Measurements from ENCODE around the gene AIP.
A peak's percentile ranks its signal among the peaks of the same experiment; 100 is the strongest.
"Not testable (repeated sequence)": the region's sequence is repeated elsewhere in the genome, so short reads cannot be mapped to it uniquely, and the experiment has no call there.

AIP gene

GRCh38 chr11:67503119-67504004 lies 20.5 kb downstream of the AIP start:
- Mint-ChIP-seq H3K4me1 (peaks cover 56% of the 10 kb centered on the region), H3K9me3 (no peaks in the 10 kb centered on the region), H3K4me3 (peak overlapping the region; percentile 66), H3K36me3 (peaks cover 32% of the 10 kb centered on the region), H3K27me3 (no peaks in the 10 kb centered on the region), H3K27ac (peak overlapping the region; percentile 19)
- no peak for ATAC-seq

- H3K36me3 Mint-ChIP-seq, result peaks cover 23% of the 10 kb centered on the region
- H3K9me3 Mint-ChIP-seq, result no peaks in the 10 kb centered on the region
- no peaks in the 10 kb centered on the region for H3K27me3 Mint-ChIP-seq
- H3K4me3 Mint-ChIP-seq, result peak overlapping the region; percentile 88
- peaks cover 62% of the 10 kb centered on the region for H3K4me1 Mint-ChIP-seq
- ATAC-seq, result no peak
- H3K27ac Mint-ChIP-seq, result peak overlapping the region; percentile 96
Measured at GRCh38 chr11:67504005-67504949, 21.5 kb downstream of the AIP start.

DNA sequence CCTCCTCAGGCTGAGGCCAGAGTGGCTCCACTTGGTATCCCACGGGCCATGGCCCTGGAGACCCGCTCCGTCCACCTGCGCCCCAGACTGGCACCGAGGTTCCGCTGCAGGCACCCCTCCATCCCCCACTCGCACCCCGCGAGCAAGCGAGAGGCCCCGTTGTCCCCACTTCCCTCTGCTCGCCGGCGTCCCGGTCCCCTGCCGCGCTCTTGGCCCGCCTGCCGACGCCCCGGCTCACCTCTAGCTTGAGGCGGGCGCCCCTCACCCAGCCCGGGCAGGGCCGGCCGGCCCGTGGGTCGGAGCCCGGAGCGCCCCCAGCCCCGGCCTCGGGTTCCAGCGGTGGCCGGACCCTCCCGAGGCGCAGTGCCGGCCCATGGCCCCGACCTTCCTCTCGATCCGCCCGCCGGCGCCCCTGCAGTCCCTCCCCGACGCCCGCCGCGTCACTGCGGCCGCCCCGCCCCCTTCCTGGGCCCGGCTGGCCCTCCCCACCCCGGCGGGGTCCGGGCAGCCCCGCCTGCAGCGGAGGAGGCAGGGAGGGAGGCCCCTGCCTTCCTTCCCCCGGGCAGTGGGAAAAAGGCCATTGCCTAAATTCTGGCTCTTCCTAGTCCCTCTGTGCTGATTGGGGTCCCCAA lies 22.2 kb downstream of the AIP start, which contains the start of gene PITPNM1:
PITPNM1 (minus strand) TSS at position 414 of the 632 bp plus-strand sequence. CDS start 1,183 bp downstream, outside the sequence.
- H3K27me3 Mint-ChIP-seq, result no peaks in the 10 kb centered on the region
- H3K36me3 Mint-ChIP-seq, result peaks cover 18% of the 10 kb centered on the region
- H3K4me3 Mint-ChIP-seq, result peak within 1 kb of the TSS; percentile 88
- peak; percentile 53 for ATAC-seq
- H3K4me1 Mint-ChIP-seq, result peaks cover 65% of the 10 kb centered on the region
- no peaks in the 10 kb centered on the region for H3K9me3 Mint-ChIP-seq
- H3K27ac Mint-ChIP-seq, result peak within 1 kb of the TSS; percentile 96

- Mint-ChIP-seq H3K36me3 (peaks cover 11% of the 10 kb centered on the region), H3K4me1 (peaks cover 58% of the 10 kb centered on the region), H3K27ac (peak overlapping the region; percentile 96), H3K27me3 (no peaks in the 10 kb centered on the region), H3K9me3 (no peaks in the 10 kb centered on the region), H3K4me3 (peak overlapping the region; percentile 88)
- ATAC-seq, result peak; percentile 65
Measured at GRCh38 chr11:67505605-67506396, 23.0 kb downstream of the AIP start.

DNA sequence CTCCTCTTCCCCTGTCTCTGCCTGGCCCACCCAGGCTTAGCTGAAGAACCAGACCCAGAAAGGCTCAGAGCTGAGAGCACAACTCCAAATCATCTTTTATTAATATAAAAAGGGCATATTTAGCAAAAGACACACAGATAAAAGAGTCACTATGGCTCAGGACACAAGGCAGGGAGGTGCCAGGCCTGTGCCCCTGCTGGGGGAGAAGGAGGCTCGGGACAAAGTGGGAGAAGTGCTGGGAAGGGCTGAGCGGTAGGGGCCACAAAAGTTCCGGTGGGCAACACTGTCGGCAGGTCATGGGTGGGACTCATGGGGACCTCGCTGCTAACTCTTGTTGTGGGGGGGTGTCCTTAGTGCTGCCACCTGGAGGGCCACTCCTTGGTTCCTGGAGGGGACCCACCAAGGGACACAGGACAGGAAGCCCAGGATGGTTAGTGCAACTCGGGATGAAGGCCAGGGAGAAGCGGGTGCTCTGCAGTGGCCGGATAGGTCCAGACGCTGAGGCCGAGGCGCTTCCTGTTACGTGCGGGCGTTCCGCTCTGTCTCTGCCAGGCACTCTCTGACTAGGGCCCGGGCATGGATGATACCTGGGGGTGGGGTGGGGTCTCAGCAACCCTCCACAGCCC lies 23.7 kb downstream of the AIP start:
- Mint-ChIP-seq H3K36me3 (peaks cover 4% of the 10 kb centered on the region), H3K9me3 (no peaks in the 10 kb centered on the region), H3K27me3 (no peaks in the 10 kb centered on the region), H3K4me1 (peaks cover 51% of the 10 kb centered on the region), H3K4me3 (peak overlapping the region; percentile 88), H3K27ac (peak overlapping the region; percentile 96)
- no peak for ATAC-seq

- Mint-ChIP-seq H3K36me3 (no peaks in the 10 kb centered on the region), H3K4me3 (peak overlapping the region; percentile 75), H3K9me3 (no peaks in the 10 kb centered on the region), H3K27me3 (no peaks in the 10 kb centered on the region), H3K4me1 (peaks cover 50% of the 10 kb centered on the region), H3K27ac (peak overlapping the region; percentile 96)
- no peak for ATAC-seq
Measured at GRCh38 chr11:67507242-67507863, 24.5 kb downstream of the AIP start.

DNA sequence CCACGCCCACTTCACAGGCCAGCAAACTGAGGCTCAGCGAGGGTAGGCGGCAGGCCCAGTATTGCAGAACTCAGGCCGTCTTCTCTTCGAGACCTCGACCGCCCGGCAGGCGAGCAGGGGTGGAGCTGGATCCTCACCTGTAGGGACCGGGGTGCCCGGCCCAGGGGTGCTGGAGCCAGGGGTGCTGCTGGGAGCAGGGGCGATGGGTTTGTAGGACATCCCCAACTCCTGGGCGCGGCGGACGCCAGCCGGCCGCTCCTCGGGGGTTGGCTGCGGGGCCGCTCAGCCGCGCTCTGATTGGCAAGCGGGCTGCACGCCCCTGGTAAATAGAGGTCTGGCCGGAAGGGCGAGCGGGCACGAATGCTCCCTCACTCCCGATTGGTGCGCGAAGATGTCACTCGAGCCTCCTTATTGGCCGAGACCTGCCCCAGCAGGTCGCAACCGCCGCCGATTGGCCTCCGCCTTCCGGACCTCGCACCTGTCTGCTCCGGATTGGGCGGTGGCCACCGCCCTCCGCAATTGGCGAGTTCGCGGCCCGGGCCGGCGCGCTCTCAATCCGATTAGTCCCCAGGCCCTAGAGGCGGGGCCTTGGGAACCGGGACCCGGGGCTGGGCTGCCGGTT lies 25.1 kb downstream of the AIP start, which contains the start of gene CDK2AP2:
CDK2AP2 (minus strand) TSS at position 299 of the 622 bp plus-strand sequence; CDS start at position 219, 80 bp downstream.
- Mint-ChIP-seq H3K4me3 (peak within 1 kb of the TSS; percentile 75), H3K27me3 (no peaks in the 10 kb centered on the region), H3K4me1 (peaks cover 44% of the 10 kb centered on the region), H3K9me3 (no peaks in the 10 kb centered on the region), H3K36me3 (no peaks in the 10 kb centered on the region), H3K27ac (peak within 1 kb of the TSS; percentile 96)
- ATAC-seq, result peak; percentile 90

- peaks cover 38% of the 10 kb centered on the region for H3K4me1 Mint-ChIP-seq
- H3K27me3 Mint-ChIP-seq, result no peaks in the 10 kb centered on the region
- H3K27ac Mint-ChIP-seq, result peak overlapping the region; percentile 96
- H3K4me3 Mint-ChIP-seq, result peak overlapping the region; percentile 75
- peak; percentile 62 for ATAC-seq
- H3K9me3 Mint-ChIP-seq, result no peaks in the 10 kb centered on the region
- no peaks in the 10 kb centered on the region for H3K36me3 Mint-ChIP-seq
Measured at GRCh38 chr11:67508486-67509121, 25.8 kb downstream of the AIP start.

DNA sequence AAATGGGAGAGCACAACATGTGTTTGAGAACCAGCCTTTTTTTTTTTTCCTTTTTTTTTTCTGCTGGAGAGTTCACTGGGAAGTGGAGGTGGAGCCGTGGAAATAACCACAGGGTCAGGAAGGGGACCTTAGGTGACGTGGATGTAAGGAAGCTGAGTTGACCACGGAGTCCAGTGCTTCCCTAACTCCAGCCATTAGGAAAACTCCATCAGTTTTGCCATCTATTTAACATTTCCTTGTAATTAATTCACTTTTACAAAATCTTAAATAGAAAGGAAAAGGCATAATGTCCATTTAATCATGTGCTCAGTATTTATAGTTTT lies 27.2 kb downstream of the AIP start:
- H3K4me3 Mint-ChIP-seq, result no peak overlapping the region
- ATAC-seq, result no peak
- H3K27ac Mint-ChIP-seq, result no peak overlapping the region
- no peaks in the 10 kb centered on the region for H3K9me3 Mint-ChIP-seq
- peaks cover 6% of the 10 kb centered on the region for H3K27me3 Mint-ChIP-seq
- no peaks in the 10 kb centered on the region for H3K36me3 Mint-ChIP-seq
- peaks cover 34% of the 10 kb centered on the region for H3K4me1 Mint-ChIP-seq

DNA sequence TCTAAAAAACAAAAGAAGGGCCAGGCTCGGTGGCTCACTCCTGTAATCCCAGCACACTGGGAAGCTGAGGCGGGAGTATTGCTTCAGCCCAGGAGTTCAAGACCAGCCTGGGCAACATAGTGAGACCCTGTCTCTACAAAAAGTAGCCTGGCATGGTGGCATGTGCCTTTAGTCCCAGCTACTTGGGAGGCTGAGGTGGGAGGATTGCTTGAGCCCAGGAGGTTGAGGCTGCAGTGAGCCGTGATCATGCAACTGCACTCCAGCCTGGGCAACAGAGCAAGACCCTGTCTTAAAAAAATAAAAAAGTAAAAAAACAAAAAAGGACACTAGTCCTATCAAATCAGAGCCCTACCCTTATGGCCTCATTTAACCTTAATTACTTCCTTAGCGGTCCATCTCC lies 28.7 kb downstream of the AIP start:
- Mint-ChIP-seq H3K4me1 (peaks cover 21% of the 10 kb centered on the region), H3K27me3 (peaks cover 19% of the 10 kb centered on the region)
- not testable (repeated sequence) for ATAC-seq, H3K9me3 Mint-ChIP-seq, H3K36me3 Mint-ChIP-seq, H3K27ac Mint-ChIP-seq, H3K4me3 Mint-ChIP-seq

- peaks cover 37% of the 10 kb centered on the region for H3K27me3 Mint-ChIP-seq
- no peak for ATAC-seq
- no peaks in the 10 kb centered on the region for H3K36me3 Mint-ChIP-seq
- no peaks in the 10 kb centered on the region for H3K9me3 Mint-ChIP-seq
- no peak overlapping the region for H3K27ac Mint-ChIP-seq
- H3K4me1 Mint-ChIP-seq, result peaks cover 4% of the 10 kb centered on the region
- no peak overlapping the region for H3K4me3 Mint-ChIP-seq
Measured at GRCh38 chr11:67514116-67514515, 31.3 kb downstream of the AIP start.

- peaks cover 46% of the 10 kb centered on the region for H3K27me3 Mint-ChIP-seq
- no peaks in the 10 kb centered on the region for H3K9me3 Mint-ChIP-seq
- H3K4me3 Mint-ChIP-seq, result no peak overlapping the region
- no peak overlapping the region for H3K27ac Mint-ChIP-seq
- H3K36me3 Mint-ChIP-seq, result peaks cover under 1% of the 10 kb centered on the region
- no peaks in the 10 kb centered on the region for H3K4me1 Mint-ChIP-seq
- no peak for ATAC-seq
Measured at GRCh38 chr11:67516806-67517205, 34.0 kb downstream of the AIP start.
